PFSK-1 (cell line): ENCODE results near the gene HS1BP3.

Experiments
- FOXP2 ChIP-seq: optimal IDR thresholded peaks from 2 replicates; pipeline ENCODE3; 2011; ENCODE audit warnings: borderline replicate concordance, control low read depth, inconsistent platforms; ENCODE audit not compliant: insufficient read depth; ENCODE audit errors: extremely low read length, extremely low read depth
- POLR2AphosphoS5 ChIP-seq: IDR thresholded peaks from 2 replicates; pipeline ENCODE4 v1.6.1; 2012; ENCODE audit warnings: low read depth, mild to moderate bottlenecking, control low read depth, low read length, moderate library complexity

GRCh38 chr2:20667531-20668401, 16.9 kb upstream of the HS1BP3 start:
- no peak for TF ChIP-seq FOXP2
- TF ChIP-seq POLR2AphosphoS5: no peak
